ENCODE data around the gene EEF1A1.

Gene EEF1A1

DNA sequence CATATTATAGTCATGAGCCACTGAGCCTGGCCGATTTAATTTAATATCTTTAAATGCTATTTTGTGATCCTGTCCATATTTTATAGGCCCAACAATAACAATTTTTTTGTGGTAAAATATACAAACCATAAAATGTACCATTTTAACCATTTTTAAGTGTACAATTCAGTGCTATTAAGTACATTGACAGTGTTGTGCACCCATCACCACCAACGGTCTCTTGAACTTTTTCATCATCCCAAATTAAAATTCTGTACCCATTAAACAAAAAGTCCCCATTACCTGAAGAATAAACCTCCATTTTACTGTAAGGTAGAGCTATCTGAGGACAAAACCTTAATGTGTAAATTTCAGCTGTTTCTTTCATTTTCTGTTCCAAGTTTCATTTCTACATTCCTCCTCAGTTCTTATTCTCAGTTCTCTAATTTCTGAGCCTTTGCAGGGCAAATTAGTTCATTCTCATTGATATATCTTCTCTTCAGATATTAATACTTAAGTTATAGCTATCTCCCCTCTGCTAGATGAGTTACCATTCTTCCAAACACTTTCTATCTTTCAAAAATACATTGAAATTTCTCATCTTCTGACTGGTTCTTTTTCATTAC lies 49.0 kb downstream of the EEF1A1 start:
- TF ChIP-seq BACH2 (CRISPR knock-in tag; IDR thresholded peaks at IDR 0.05; ENCODE audit: borderline replicate concordance): no peak
- no peak for TF ChIP-seq TCF4 (CRISPR knock-in tag; IDR thresholded peaks at IDR 0.05; ENCODE audit: borderline replicate concordance)
- TF ChIP-seq TOX (CRISPR knock-in tag; IDR thresholded peaks at IDR 0.05; ENCODE audit: borderline replicate concordance): no peak
- TF ChIP-seq, protein P1, sequence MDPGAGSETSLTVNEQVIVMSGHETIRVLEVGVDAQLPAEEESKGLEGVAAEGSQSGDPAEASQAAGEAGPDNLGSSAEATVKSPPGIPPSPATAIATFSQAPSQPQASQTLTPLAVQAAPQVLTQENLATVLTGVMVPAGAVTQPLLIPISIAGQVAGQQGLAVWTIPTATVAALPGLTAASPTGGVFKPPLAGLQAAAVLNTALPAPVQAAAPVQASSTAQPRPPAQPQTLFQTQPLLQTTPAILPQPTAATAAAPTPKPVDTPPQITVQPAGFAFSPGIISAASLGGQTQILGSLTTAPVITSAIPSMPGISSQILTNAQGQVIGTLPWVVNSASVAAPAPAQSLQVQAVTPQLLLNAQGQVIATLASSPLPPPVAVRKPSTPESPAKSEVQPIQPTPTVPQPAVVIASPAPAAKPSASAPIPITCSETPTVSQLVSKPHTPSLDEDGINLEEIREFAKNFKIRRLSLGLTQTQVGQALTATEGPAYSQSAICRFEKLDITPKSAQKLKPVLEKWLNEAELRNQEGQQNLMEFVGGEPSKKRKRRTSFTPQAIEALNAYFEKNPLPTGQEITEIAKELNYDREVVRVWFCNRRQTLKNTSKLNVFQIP (CRISPR knock-in tag; IDR thresholded peaks at IDR 0.05; ENCODE audit: borderline replicate concordance, low read depth): no peak
- TF ChIP-seq, protein P2, sequence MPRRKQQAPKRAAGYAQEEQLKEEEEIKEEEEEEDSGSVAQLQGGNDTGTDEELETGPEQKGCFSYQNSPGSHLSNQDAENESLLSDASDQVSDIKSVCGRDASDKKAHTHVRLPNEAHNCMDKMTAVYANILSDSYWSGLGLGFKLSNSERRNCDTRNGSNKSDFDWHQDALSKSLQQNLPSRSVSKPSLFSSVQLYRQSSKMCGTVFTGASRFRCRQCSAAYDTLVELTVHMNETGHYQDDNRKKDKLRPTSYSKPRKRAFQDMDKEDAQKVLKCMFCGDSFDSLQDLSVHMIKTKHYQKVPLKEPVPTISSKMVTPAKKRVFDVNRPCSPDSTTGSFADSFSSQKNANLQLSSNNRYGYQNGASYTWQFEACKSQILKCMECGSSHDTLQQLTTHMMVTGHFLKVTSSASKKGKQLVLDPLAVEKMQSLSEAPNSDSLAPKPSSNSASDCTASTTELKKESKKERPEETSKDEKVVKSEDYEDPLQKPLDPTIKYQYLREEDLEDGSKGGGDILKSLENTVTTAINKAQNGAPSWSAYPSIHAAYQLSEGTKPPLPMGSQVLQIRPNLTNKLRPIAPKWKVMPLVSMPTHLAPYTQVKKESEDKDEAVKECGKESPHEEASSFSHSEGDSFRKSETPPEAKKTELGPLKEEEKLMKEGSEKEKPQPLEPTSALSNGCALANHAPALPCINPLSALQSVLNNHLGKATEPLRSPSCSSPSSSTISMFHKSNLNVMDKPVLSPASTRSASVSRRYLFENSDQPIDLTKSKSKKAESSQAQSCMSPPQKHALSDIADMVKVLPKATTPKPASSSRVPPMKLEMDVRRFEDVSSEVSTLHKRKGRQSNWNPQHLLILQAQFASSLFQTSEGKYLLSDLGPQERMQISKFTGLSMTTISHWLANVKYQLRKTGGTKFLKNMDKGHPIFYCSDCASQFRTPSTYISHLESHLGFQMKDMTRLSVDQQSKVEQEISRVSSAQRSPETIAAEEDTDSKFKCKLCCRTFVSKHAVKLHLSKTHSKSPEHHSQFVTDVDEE (CRISPR knock-in tag; IDR thresholded peaks at IDR 0.05): no peak
- TF ChIP-seq, protein P3, sequence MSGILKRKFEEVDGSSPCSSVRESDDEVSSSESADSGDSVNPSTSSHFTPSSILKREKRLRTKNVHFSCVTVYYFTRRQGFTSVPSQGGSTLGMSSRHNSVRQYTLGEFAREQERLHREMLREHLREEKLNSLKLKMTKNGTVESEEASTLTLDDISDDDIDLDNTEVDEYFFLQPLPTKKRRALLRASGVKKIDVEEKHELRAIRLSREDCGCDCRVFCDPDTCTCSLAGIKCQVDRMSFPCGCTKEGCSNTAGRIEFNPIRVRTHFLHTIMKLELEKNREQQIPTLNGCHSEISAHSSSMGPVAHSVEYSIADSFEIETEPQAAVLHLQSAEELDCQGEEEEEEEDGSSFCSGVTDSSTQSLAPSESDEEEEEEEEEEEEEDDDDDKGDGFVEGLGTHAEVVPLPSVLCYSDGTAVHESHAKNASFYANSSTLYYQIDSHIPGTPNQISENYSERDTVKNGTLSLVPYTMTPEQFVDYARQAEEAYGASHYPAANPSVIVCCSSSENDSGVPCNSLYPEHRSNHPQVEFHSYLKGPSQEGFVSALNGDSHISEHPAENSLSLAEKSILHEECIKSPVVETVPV (CRISPR knock-in tag; IDR thresholded peaks at IDR 0.05): no peak
- no peak for TF ChIP-seq ZC3H10 (CRISPR knock-in tag; IDR thresholded peaks at IDR 0.05)
- no peak for TF ChIP-seq SNAI2 (CRISPR knock-in tag; IDR thresholded peaks at IDR 0.05)
- TF ChIP-seq, protein P4, sequence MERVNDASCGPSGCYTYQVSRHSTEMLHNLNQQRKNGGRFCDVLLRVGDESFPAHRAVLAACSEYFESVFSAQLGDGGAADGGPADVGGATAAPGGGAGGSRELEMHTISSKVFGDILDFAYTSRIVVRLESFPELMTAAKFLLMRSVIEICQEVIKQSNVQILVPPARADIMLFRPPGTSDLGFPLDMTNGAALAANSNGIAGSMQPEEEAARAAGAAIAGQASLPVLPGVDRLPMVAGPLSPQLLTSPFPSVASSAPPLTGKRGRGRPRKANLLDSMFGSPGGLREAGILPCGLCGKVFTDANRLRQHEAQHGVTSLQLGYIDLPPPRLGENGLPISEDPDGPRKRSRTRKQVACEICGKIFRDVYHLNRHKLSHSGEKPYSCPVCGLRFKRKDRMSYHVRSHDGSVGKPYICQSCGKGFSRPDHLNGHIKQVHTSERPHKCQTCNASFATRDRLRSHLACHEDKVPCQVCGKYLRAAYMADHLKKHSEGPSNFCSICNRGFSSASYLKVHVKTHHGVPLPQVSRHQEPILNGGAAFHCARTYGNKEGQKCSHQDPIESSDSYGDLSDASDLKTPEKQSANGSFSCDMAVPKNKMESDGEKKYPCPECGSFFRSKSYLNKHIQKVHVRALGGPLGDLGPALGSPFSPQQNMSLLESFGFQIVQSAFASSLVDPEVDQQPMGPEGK (CRISPR knock-in tag; IDR thresholded peaks at IDR 0.05; ENCODE audit: borderline replicate concordance): no peak
- TF ChIP-seq OSR1 (CRISPR knock-in tag; IDR thresholded peaks at IDR 0.05): no peak
- TF ChIP-seq ZNF8 (CRISPR knock-in tag; IDR thresholded peaks at IDR 0.05): no peak
- TF ChIP-seq ARNTL (CRISPR knock-in tag; IDR thresholded peaks at IDR 0.05; ENCODE audit: borderline replicate concordance, low read depth): no peak
- ATAC-seq: no peak
